ENCODE results near the gene BCORL1.

Gene BCORL1

DNA sequence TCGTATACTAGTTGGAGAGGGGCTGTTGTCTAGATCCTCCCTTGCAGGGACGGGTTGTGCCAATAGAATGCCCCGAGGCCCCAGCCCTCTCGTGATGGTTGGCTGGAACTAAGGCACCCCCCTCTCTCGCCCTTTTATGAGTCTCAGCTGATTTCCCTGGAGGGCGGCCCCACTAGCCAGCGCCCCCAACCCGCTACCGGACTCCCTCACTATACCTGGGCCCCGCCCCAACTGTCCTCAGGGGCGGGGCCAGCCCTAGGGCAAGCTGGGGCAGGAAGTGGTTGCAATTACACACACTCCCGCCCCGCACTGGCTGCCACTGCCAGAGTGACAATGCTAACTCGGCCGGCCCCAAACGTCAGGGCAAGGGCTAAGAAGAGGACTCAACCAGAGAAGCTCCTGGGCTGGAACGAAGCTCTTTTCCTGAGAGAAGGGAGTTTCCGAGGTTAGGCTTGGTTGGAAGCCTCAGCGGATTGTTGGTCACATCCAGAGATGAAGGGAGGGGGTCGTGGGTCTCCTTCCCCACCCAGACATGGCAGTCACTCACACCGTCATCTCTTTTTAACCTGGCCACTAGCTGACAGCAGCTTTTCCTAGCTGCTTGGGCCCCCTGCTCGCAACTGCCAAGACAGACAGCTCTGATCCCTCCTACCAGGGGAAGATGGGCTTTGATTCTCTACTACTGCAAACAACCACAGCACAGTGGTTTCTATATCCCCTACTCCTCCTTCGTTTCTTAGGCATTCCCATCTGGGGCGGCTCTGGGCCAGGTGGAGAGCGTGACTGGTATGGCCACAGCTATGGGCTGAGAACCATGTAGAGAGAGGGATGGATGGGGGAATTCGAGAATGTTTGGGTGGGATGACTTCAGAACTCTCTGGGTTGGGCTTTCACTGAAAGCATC lies 21.0 kb upstream of the BCORL1 start:
- DNase-seq (ENCODE audit: low read depth): no peak

DNA sequence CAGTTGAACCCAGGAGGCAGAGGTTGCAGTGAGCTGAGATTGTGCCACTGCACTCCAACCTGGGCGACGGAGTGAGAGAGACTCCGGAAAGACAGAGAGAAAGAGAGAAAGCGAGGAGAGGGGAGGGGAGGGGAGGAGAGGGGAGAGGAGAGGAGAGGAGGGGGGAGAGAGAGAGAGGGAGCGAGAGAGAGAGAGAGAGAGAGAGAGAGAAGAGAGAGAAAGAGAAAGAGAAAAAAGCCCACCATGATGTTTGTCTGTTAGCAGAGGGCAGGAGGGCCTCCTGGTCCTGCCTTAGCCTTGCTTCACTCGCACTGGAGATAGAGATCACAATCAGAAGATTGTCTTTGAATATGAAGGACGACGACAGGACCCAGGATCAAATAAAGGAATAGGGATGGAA lies 18.7 kb upstream of the BCORL1 start:
- DNase-seq (ENCODE audit: low read depth): no peak

DNA sequence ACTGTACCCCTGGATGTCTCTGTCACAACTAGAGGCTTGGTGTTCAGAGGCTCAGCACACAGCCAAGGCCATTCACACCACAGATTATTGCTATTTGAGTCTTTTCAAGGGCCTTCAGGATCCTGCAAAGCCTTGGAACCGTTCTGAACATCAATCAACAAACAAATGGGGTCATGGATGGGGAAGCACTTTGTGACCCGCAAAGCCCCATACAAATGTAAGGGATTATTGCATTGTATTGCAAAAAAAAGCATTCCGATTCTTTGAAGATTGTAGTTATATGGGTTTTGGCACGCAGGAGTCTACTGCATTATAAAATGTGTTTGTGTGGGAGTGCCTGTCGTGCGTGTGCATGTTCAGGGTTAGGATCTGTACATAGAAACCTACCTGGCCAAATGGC lies 17.3 kb upstream of the BCORL1 start:
- DNase-seq (ENCODE audit: low read depth): no peak

DNA sequence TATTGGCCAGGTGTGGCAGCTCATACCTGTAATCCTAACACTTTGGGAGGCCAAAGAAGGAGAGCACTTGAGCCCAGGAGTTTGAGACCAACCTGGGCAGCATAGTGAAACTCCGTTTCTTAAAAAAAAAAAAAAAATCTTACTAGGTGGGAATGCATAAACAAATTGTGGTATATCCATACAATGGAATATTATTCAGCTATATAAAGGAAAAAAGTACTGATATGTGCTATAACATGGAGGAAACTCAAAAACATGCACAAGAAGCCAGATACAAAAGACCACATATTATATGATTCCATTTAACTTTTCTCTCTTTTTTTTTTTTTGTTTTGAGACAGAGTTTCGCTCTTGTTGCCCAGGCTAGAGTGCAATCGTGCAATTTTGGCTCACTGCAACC lies 13.5 kb upstream of the BCORL1 start:
- DNase-seq (ENCODE audit: low read depth): no peak

DNA sequence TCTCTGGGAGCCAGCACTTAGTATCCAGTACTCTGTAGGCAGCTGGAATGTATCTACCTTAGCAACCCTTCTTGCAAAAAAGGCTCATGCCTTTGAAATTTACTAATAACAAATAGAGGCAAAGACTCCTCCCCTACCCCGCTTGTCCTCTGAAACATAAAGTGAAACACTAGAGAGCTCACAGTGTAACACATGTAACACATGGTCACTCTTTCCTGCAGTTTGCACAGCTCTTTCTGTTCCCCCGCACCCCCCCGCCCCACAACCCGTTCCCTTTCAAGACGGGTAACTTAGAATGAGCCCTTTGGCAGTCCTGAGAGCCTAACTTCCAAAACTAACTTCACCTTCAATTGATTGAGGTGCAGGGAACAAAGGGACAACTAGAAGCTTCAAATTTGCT lies 6.0 kb upstream of the BCORL1 start:
- no peak for DNase-seq (ENCODE audit: low read depth)

DNA sequence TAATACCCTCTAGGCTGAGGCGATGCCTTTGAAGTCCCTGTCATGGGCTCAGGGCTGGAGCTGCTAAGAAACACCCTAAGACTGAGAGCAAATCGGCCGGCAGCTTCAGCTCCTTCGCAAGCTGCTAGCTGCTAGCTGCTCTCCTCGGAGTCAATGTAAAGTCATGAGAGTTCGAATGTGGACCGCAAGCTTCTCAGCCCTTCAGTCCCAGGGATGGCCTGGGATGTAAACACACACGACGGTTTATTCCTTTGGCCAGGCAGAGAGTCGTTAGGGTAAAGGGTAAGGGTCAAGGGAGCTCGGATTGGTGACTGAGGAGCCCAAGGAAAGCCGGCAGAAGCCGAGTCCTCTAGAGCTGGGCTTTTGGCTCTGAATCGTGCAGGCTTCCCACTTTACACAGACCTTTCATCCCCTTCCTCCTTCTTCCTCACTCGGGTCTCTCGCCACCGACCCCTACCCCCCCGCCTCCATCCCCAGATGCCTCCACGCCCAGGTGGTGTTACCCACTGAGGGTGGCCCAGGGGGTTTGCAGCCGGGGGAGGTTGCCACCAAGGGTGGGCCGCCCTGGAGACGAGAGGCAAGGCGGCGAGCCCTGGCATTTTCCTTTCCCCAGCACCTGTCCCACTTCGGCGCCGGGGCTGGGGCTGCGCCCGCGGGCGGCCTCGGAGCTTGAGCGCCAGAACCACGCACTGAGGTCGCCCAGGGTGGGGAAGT lies 3.1 kb upstream of the BCORL1 start:
- DNase-seq (ENCODE audit: low read depth): no peak

DNA sequence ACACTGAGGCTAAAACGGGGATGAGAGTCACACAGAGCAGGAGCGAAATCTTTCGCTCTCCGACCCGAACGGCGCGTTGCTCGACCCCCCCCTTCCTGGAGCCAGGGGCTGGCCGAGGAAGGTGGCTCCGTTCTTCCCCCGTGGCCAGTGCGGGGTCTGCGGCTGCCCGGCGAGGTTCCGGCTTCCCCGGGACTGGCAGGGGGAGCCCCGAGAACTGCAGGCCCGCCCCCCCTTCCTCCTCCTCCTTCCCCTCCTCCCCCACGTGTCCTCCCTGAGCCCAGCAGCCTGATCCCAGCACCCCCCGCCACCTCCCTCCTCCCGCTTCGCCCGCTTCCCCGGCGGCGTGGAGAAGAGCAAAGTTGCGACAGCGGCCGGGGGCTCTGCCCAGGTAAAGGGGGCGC lies 2.4 kb upstream of the BCORL1 start:
- no peak for DNase-seq (ENCODE audit: low read depth)

DNA sequence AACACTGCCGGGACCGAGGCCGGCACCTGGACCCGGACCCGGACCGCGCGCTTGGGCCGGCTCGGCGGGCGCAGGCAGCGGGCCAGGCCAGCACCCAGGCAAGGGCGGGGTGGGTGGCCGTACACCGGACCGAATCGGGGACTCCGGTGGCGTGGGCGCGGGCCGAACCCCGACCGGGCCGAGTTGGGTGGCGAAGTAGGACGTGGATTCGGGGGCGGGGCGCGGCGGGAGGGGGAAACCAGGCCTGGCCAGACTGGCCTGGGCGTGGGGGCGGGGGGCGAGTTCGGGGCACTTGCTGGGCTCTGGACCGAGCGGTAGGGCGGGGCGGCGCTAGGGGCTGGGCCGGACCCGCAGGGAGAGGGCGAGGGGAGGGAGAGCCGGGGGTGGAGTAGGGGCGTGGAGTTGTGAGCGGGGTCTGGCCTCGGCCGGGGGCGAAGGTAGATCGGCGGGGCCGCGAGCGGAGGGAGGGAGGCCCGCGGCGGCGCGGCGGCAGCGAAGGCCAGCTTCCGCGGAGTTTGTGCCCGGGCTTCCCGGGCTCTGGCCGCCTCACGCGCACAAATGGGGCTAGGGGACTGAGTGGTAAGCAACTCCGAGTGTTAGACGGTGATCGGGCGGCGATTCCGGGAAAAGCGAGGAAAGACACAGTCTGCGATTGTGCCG lies 1.8 kb upstream of the BCORL1 start:
- DNase-seq (ENCODE audit: low read depth): no peak

DNA sequence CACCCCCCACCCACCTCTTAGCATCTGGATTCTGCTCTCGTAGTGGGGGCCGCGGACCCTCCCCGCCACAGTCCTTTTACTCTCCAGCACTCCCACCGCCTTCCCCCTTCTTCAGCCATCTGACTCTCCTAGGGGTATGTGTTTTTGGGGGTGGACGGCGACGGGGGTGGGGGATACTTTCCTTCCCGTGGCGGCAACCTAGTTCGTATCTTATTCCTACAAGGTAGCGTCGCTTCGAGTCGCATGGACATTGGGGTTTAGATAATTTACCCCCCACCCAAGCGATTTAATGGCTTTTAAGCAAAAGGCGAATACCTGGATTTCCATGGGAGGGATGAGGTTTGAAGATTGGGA lies 1.3 kb upstream of the BCORL1 start:
- no peak for DNase-seq (ENCODE audit: low read depth)

DNA sequence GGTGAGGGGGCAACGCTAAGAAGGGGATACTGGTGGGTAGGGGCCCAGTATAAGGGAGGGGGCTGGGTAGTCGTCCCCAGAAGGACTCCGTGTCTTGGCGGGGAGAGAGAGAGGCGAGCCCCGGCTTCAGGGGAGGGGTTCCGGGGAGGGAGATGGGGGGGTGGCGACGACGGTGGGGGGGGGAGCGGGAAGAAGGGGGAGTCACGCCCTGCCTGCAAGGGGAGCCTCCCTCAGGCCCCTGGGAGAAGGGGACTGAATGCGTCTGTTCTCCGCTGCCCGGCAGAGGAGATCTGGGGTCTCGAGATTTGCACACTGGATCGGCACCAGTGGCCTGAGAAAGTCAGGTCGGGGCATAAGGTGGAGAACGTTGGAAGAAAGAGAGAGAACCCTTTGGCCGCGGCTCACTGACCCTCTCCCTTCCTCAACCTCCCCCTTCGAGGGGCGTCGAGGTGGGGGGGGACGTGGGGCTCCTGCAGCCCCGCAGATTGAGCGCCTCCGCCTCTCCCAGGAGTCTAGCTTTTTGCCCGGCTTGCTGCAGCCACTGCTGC lies 609 bp upstream of the BCORL1 start:
- no peak for DNase-seq (ENCODE audit: low read depth)

DNA sequence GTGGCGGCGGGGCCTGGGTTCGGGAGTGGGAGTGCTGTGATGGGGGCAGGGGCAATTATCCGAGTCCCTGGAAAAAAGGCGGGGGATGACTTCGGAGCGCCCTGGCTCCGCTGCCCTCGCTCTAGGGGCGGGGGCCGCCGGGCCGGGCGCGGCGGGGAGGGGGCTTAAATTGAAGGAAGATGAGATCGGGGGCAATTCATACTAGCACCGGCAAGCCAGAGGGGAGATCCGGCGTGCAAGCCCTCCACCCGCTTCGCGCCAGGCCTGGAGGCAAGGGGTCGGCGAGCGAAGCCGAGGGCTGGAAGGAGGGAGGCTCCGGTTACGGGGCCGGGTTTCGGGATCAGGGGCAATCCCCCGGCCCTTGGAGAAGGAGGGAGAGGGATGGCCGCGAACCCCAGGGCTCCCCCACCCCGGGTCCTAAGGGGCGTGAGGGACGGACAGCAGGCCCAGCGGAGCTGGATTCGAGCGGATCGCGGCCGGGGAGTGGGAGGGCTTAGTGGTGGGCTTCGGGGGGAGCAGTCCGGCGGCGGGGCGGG lies 1.2 kb downstream of the BCORL1 start:
- no peak for DNase-seq (ENCODE audit: low read depth)

DNA sequence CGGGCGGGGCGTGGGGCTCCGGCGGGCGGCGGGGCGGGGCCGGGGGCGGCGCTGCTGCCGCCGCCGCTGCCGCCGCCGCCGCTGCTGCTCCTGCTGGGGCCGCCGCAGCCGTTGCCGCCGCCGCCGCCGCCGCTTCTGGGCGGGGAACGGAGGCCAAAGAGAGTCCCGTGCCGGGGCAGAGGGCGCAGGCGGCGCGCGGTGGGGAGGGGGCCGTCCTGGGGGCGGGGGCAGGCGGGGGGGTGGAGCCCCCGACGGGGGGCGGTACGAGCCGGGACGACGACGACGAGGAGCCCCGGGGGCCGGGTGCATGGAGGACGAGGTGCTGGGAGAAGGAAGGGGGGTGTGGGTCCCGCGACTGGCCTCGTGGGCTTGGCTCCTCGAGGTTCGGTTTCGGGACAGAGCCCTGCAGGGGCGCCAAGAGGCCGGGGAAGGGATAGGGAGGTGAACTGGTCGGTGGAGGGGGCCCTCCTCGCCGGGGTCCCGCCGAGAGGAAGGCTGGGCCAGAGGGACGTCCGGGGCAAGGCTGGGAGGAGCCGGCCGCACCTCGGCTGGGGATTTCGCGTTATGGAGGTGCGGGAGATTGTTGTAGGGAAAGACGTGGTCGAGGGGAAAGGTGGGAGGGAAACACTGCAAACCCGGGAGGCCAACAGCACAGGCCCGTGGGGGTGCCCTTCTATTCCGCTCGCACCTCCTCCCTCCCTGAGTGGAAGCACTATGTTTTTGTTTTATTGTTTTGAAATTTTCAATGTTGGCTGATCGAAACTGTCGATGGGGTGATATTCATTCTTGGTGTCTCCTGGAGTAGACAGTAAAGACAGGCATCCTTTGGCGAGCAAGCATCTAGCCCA lies 1.9 kb downstream of the BCORL1 start:
- no peak for DNase-seq (ENCODE audit: low read depth)

DNA sequence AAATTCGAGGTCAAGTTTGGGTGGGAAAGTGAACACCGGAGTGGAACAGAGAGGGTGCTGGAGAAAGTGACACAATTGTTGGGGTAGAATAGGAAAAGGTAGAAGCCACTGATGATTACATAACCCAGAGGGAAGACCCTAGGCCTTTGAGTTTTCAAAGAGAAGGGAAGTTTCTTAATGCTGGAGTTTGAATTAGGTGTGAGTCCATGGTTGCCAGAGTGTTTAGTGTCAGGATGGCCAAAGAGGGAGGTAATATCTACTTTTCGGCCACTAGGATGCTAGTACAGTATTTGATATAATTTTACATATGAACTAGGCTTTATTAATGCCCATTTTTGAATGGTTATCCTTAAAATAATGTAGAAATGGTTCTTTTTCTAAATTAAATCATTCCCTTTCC lies 5.4 kb downstream of the BCORL1 start:
- DNase-seq (ENCODE audit: low read depth): no peak

DNA sequence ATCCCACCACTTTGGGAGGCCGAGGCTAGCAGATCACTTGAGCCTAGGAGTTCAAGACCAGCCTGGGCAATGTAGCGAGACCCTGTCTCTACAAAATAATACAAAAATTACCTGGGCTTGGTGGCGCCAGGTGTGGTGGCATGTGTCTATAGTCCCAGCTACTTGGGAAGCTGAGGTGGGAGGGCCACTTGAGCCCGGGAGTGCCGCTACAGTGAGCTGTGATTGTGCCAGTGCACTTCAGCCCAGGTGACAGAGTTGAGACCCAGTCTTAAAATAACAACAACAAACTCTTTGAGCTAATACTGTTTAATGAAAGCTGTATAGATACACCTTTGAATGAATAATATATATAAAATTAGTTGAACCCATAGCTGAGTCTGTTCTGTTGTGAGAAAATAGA lies 9.7 kb downstream of the BCORL1 start:
- no peak for DNase-seq (ENCODE audit: low read depth)

DNA sequence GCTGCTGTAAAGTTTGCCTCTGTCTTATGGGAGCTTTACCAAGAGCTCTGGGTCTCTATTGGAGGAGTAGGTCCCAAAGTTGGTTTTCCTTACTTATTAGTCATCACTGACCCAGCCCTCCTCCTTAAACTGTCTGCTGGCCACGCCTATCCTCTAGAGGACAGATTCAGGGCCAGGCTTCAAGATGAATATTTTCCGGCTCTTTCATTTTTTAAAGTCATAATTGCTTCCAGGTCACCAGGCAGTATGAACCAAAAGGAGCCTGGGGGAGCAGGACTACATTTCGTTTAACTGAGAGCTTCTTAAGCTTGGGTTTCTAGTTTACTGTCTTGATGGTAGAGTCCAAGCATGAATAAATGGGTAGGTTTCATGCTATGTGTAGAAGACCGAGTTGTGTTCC lies 13.7 kb downstream of the BCORL1 start:
- DNase-seq (ENCODE audit: low read depth): no peak

DNA sequence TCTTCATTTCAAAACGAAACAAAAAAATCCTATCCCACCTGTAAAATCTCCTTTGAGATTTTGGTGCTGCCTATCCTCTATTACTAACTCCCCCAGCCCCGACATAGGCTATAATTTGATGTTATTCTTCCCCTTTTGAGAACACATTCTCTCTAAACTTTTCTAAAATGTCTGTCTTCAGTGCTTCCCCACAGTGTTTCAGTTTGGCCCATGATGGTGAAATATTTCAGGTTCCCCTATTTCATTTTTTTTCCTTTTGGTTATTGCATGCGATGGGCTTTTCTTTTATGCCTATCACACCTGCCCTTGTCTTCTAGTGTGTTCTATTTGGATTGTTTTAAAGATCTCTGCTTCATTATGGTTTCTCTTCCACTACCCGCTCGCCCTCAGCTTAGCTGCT lies 14.7 kb downstream of the BCORL1 start:
- no peak for DNase-seq (ENCODE audit: low read depth)

DNA sequence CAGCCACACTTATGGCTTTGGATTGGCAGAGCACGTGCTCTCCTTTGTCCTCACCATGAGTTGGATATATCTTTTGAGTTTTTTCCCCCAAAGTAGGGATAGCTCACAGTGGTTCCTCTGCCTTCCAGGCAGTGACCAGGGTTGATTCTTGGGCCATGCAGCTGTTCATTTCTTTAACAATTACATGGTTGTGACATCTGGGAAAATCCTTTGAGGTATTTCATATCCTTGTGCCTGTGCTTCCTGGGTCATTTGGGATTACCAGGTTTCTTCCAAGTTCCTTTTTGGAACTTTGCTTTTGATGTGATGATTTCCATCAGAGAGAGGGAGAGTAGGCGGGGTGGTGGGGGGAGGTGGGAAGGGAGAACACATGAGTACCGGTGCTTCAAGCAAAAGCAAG lies 15.6 kb downstream of the BCORL1 start:
- no peak for DNase-seq (ENCODE audit: low read depth)

DNA sequence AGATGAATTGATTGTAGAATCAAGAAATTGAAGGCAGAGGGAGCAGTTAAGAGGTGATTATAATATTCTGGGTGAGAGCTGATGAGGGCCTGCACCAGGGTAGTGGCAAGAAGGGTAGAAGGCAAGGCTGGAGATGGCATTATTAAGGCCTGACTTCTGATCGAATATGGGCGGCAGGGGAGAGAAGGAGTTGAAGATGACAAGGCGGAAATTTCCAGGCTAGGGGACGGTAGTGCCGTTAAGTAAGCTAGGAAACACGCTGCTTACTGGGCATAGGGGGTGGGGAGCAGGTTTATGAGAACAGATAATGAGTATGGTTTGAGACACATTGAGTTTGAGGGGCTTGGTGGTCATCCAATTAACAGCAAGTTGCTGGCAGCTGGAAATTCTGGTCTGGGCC lies 19.5 kb downstream of the BCORL1 start:
- DNase-seq (ENCODE audit: low read depth): no peak

DNA sequence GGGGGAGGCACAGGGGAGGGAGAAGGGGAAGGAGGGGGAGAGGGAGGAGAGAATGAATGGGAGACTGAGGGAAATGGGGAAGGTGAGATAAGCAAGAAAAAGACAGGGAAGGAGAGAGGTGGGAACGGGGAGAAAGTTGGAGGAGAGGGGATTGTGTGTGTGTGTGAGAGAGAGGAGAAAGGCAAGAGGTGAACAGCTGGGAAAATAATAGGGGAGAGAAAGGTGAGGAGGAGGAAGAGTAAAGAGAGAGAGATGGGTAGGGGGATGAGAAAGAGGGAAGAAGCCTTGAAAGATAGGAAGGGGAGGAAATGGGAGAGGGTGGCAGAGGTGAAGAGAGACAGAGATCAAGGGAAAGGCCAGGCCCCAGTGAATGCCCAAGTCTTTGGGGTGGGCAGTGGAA lies 20.1 kb downstream of the BCORL1 start:
- no peak for DNase-seq (ENCODE audit: low read depth)

DNA sequence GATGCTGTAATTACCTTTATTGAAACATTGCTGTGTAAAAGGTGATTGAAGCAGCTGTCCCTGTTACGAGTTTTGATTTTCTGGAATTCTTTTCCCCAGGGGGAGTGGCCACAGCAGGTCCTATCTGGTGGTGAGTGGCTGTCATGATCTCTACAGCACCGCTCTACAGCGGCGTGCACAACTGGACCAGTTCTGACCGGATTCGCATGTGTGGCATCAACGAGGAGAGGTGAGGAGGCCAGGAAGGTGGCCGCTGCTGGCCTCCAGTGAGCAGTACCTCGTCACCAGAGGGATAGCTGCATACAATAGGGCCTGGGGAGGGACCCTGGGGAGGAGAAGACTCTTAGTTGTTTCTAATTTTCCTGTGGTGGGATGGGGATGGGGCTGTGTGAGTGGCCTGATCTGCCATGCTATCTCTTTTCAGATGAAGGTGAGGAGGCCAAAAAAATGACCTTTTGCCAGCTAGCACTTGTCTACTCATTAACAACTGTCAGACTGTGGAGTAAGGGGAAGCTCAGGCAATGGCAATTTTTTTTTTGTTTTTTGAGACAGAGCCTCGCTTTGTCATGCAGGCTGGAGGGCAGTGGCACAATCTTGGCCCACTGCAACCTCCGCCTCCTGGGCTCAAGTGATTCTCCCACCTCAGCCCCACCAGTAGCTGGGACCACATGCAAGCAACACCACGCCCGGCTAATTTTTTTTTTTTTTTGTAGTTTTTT lies 22.8 kb downstream of the BCORL1 start:
- DNase-seq (ENCODE audit: low read depth): no peak

DNA sequence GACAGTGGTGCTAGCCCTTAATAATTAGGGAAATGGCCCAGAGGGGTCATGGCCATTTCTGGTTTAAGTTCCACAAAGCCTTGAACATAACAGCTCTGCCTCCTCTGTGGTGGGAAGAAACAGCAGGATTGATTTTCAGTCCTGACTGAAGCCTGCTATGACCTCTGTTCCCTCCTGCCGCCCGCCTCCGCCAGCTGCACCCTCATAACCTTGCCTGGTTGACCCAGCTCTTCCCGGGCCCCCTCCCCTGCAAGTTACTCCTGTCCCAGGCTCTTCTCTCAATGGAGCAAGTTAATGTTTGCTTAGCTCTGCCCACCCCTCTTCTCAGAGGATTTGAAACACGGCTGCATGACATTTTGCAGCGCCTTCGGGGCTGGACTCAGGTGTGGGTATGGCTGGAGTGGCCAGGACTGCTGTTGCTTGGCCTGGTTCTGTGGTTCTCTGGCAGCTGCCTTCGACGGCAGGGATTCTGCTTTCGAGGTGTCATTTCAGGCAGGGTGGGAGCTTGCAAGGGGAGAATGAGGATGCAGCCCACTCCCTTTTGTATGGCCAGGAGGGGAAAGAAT lies 27.3 kb downstream of the BCORL1 start:
- no peak for DNase-seq (ENCODE audit: low read depth)

Data from non-pigmented ciliary epithelial cell (primary cell).